A549 (cell line): ENCODE results near the gene VASH2.

Source experiments
- CHD2 ChIP-seq: fragments of 150-350 bp; IDR thresholded peaks from 2 replicates; pipeline ENCODE4 v1.6.1; 2014; ENCODE audit warnings: low read length; ENCODE audit not compliant: partially characterized antibody
- CTCF ChIP-seq: fragments of >200 bp; sonication (Bioruptor Twin); formaldehyde crosslinking; IDR thresholded peaks from 3 replicates; pipeline ENCODE4 v1.5.1; 2016
- EP300 ChIP-seq, 2 experiments: fragments of >200 bp; sonication (Bioruptor Twin); formaldehyde crosslinking; IDR thresholded peaks; 2 replicates in 1 of 2; 3 replicates in 1 of 2; pipeline ENCODE4 v1.6.1; 2016 to 2017
- MAX ChIP-seq: IDR thresholded peaks from 2 replicates; pipeline ENCODE4 v1.6.1; 2012
- NFE2L2 ChIP-seq: fragments of 150-350 bp; conservative IDR thresholded peaks from 2 replicates; pipeline ENCODE4 v1.6.1; 2014; ENCODE audit warnings: low read length
- PHF8 ChIP-seq: fragments of 200-600 bp; sonication (generic); IDR thresholded peaks from 2 replicates; pipeline ENCODE4 v1.6.1; 2016; ENCODE audit warnings: low read depth, mild to moderate bottlenecking, antibody characterized with exemption, moderate library complexity, borderline replicate concordance
- POLR2A ChIP-seq: IDR thresholded peaks from 2 replicates; pipeline ENCODE4 v1.6.1; 2012; ENCODE audit warnings: mild to moderate bottlenecking, low read length
- POLR2AphosphoS2 ChIP-seq: conservative IDR thresholded peaks from 2 replicates; pipeline ENCODE4 v1.6.1; 2012; ENCODE audit warnings: low read length, improper control_type of control experiment, inconsistent platforms
- REST ChIP-seq: fragments of 200-600 bp; sonication (generic); IDR thresholded peaks from 2 replicates; pipeline ENCODE4 v1.6.1; 2016; ENCODE audit warnings: antibody characterized with exemption, mild to moderate bottlenecking, moderate library complexity
- USF2 ChIP-seq: fragments of 450-650 bp; IDR thresholded peaks from 2 replicates; pipeline ENCODE4 v1.6.1; 2014; ENCODE audit warnings: antibody characterized with exemption
- ZFP36 ChIP-seq: fragments of 450-650 bp; IDR thresholded peaks from 2 replicates; pipeline ENCODE4 v1.6.1; 2014; ENCODE audit warnings: borderline replicate concordance; ENCODE audit not compliant: partially characterized antibody

- TF ChIP-seq MAX (no peak), CHD2 (no peak), USF2 (no peak), NFE2L2 (no peak), CTCF (no peak), ZFP36 (no peak), POLR2A (no peak), PHF8 (no peak), REST (no peak), EP300 (IDR thresholded peaks at IDR 0.05) (no peak), POLR2AphosphoS2 (no peak)
These were observed 30.7 kb downstream of the VASH2 start for GRCh38 chr1:212981025-212981495.
